CD8-positive, alpha-beta memory T cell (primary cell): ENCODE data around the gene PPME1. TPM values are rescaled to one million over a fixed set of nuclear protein-coding genes. Genes with fewer than 3 reads are reported as not detected.
"Not testable (repeated sequence)": the region's sequence is repeated elsewhere in the genome, so short reads cannot be mapped to it uniquely, and the experiment has no call there.

Experiments used
- CTCF ChIA-PET: fragments of 350-600 bp; sonication (Branson Sonifier 250); formaldehyde crosslinking; loops from one replicate; lab custom pipeline; 2021; ENCODE audit warnings: antibody characterized with exemption; lab: Charles Lee
- POLR2A ChIA-PET: fragments of 350-600 bp; sonication (Branson Sonifier 250); formaldehyde crosslinking; loops from one replicate; lab custom pipeline; 2021; ENCODE audit warnings: antibody characterized with exemption; lab: Charles Lee
- DNase-seq, 5 donors: peaks; one replicate each; pipeline versions ENCODE4 v3.0.0 to v3.0.0-alpha.2; 2020 to 2022; ENCODE audit warnings: mixed read lengths in 1 of 5
- H3K27ac ChIP-seq: one replicate; pipeline ENCODE4 v1.7.0; 2013; ENCODE audit warnings: low read depth, mild to moderate bottlenecking, low read length, moderate library complexity
- H3K27me3 ChIP-seq: 2 replicates; pipeline ENCODE4 v1.7.0; 2013; ENCODE audit warnings: low read length, mild to moderate bottlenecking; ENCODE audit not compliant: insufficient read depth, poor library complexity, severe bottlenecking
- H3K36me3 ChIP-seq: 2 replicates; pipeline ENCODE4 v1.7.0; 2013; ENCODE audit warnings: mild to moderate bottlenecking, low read length, moderate library complexity; ENCODE audit not compliant: insufficient read depth
- H3K4me1 ChIP-seq: 2 replicates; pipeline ENCODE4 v1.7.0; 2013; ENCODE audit warnings: mild to moderate bottlenecking, low read length, moderate library complexity; ENCODE audit not compliant: insufficient read depth
- H3K4me3 ChIP-seq: 2 replicates; pipeline ENCODE4 v1.7.0; 2013; ENCODE audit warnings: mild to moderate bottlenecking, low read length
- H3K9me3 ChIP-seq: 2 replicates; pipeline ENCODE4 v1.7.0; 2013; ENCODE audit warnings: mild to moderate bottlenecking, low read length
- H3K27ac Mint-ChIP-seq, 8 donors: one replicate each; pipeline ENCODE4 v1.8.0; 2020 to 2021; ENCODE audit warnings: mixed read lengths in 8 of 8, mild to moderate bottlenecking in 6 of 8, inconsistent platforms in 3 of 8, moderate library complexity in 3 of 8
- H3K27me3 Mint-ChIP-seq, 2 donors: one replicate each; pipeline ENCODE4 v1.8.0; 2020 to 2021; ENCODE audit warnings: mixed read lengths in 2 of 2, mild to moderate bottlenecking in 1 of 2, moderate library complexity in 1 of 2
- H3K36me3 Mint-ChIP-seq, 3 donors: one replicate each; pipeline ENCODE4 v1.8.0; 2020 to 2021; ENCODE audit warnings: mixed read lengths in 3 of 3, inconsistent platforms in 1 of 3, mild to moderate bottlenecking in 1 of 3
- H3K4me1 Mint-ChIP-seq, 3 donors: one replicate each; pipeline ENCODE4 v1.8.0; 2020 to 2021; ENCODE audit warnings: mixed read lengths in 3 of 3, inconsistent platforms in 1 of 3, mild to moderate bottlenecking in 1 of 3
- H3K4me3 Mint-ChIP-seq, 7 donors: one replicate each; pipeline ENCODE4 v1.8.0; 2020 to 2021; ENCODE audit warnings: mixed read lengths in 7 of 7, mild to moderate bottlenecking in 6 of 7, moderate library complexity in 4 of 7, inconsistent platforms in 2 of 7
- H3K9me3 Mint-ChIP-seq, 5 donors: one replicate each; pipeline ENCODE4 v1.8.0; 2020 to 2022; ENCODE audit warnings: mixed read lengths in 5 of 5, mild to moderate bottlenecking in 3 of 5, moderate library complexity in 2 of 5, inconsistent platforms in 1 of 5
- polyA plus RNA-seq: library from polyadenylated mRNA; unstranded; fragments of 300-500 nt; fragmentation: Illumina TruSeq; gene quantifications from one replicate; pipeline ENCODE4 v1.2.3, GENCODE V29; 2021
- total RNA-seq, 2 experiments: library from RNA; stranded (reverse); gene quantifications; one replicate each; pipeline ENCODE4 v1.2.3, GENCODE V29; 2021

The PPME1 gene
- total and polyA plus RNA-seq, 3 experiments from 2014 or later: 20.9 to 42.0 (median 33.0) TPM

GRCh38 chr11:74135127-74135840 is 35.8 kb upstream of the PPME1 start:
- Mint-ChIP-seq H3K4me1 (no peaks in the 10 kb centered on the region), H3K4me3 (no peak overlapping the region), H3K36me3 (peaks cover 22 to 80% (median 29%) of the 10 kb centered on the region in 3 donors), H3K27me3 (no peaks in the 10 kb centered on the region), H3K9me3 (no peaks in the 10 kb centered on the region), H3K27ac (peak overlapping the region in 1 of 8 donors; percentile 60)
- Histone ChIP-seq H3K27ac (no peak overlapping the region), H3K9me3 (no peaks in the 10 kb centered on the region), H3K36me3 (peaks cover 29% of the 10 kb centered on the region), H3K4me3 (no peak overlapping the region), H3K4me1 (no peaks in the 10 kb centered on the region), H3K27me3 (no peaks in the 10 kb centered on the region)
- ChIA-PET CTCF (interaction anchor here (1.0 to 1.3 kb wide), 2 partner anchors 12 to 157 kb away, joined by 3 read pairs; no protein-coding TSS in a partner anchor), POLR2A (no interaction called here)
- no peak for DNase-seq

DNA sequence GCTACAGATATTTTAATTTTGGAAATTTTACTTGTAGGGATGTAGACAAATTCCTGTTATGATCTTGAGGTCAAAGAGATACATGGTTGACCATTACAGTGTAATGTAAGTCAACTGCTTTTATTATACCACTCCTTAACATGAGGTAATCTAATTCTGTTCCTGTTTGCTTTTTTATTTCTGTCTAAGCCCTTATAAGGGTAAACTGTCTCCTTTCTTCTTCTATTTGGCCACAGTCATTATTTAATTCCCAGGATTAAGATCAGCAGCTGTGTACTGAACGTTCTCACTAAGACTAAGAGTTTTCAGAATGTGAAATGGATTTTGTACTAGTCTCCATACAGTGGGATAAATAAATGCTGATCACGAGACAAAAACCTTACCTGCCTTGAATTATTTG is 33.1 kb upstream of the PPME1 start:
- Histone ChIP-seq H3K27me3 (no peaks in the 10 kb centered on the region), H3K4me1 (no peaks in the 10 kb centered on the region), H3K36me3 (peaks cover 16% of the 10 kb centered on the region), H3K4me3 (no peak overlapping the region), H3K9me3 (no peaks in the 10 kb centered on the region), H3K27ac (no peak overlapping the region)
- Mint-ChIP-seq H3K27ac (no peak overlapping the region), H3K4me1 (peaks cover 0 to 2% (median 0%) of the 10 kb centered on the region in 3 donors), H3K9me3 (no peaks in the 10 kb centered on the region), H3K4me3 (no peak overlapping the region), H3K36me3 (peaks cover 6 to 58% (median 17%) of the 10 kb centered on the region in 3 donors), H3K27me3 (no peaks in the 10 kb centered on the region)
- ChIA-PET CTCF (no interaction called here), POLR2A (no interaction called here)
- DNase-seq: no peak

GRCh38 chr11:74138572-74138971 is 32.5 kb upstream of the PPME1 start:
- no peaks in the 10 kb centered on the region for H3K27me3 ChIP-seq
- ChIA-PET POLR2A (no interaction called here), CTCF (no interaction called here)
- Mint-ChIP-seq H3K27me3 (no peaks in the 10 kb centered on the region), H3K27ac (no peak overlapping the region), H3K36me3 (peaks cover 4 to 52% (median 14%) of the 10 kb centered on the region in 3 donors), H3K4me3 (no peak overlapping the region), H3K9me3 (no peaks in the 10 kb centered on the region), H3K4me1 (peaks cover 0 to 2% (median 0%) of the 10 kb centered on the region in 3 donors)
- no peaks in the 10 kb centered on the region for H3K9me3 ChIP-seq
- no peak for DNase-seq
- H3K4me3 ChIP-seq: no peak overlapping the region
- no peaks in the 10 kb centered on the region for H3K4me1 ChIP-seq
- H3K36me3 ChIP-seq: peaks cover 14% of the 10 kb centered on the region
- no peak overlapping the region for H3K27ac ChIP-seq

- H3K36me3 Mint-ChIP-seq: peaks cover 0 to 47% (median 16%) of the 10 kb centered on the region in 3 donors
- H3K27ac Mint-ChIP-seq: no peak overlapping the region
- no peaks in the 10 kb centered on the region for H3K27me3 Mint-ChIP-seq
- Histone ChIP-seq H3K36me3 (peaks cover 14% of the 10 kb centered on the region), H3K4me1 (no peaks in the 10 kb centered on the region), H3K27me3 (no peaks in the 10 kb centered on the region), H3K9me3 (no peaks in the 10 kb centered on the region), H3K27ac (no peak overlapping the region), H3K4me3 (no peak overlapping the region)
- ChIA-PET POLR2A (no interaction called here), CTCF (no interaction called here)
- peaks cover 0 to 2% (median 0%) of the 10 kb centered on the region in 3 donors for H3K4me1 Mint-ChIP-seq
- DNase-seq: no peak
- H3K9me3 Mint-ChIP-seq: no peaks in the 10 kb centered on the region
- no peak overlapping the region for H3K4me3 Mint-ChIP-seq
Observed at GRCh38 chr11:74139151-74139918, 31.8 kb upstream of the PPME1 start.

DNA sequence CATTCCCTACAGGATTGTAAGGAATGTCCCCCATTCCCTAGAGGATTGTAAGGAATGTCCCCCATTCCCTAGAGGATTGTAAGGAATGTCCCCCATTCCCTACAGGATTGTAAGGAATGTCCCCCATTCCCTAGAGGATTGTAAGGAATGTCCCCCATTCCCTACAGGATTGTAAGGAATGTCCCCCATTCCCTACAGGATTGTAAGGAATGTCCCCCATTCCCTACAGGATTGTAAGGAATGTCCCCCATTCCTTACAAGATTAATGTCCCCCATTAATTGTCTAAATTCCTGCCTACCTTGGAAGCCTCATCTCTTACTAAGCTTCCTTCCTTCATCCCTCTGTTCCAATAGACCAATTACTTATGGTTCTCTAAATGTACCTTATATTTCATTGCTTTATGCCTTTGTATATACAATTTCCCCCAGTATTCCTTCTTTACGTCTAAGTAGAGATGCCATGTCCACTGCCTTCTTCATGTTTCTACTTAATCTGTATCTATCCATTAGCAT is 31.1 kb upstream of the PPME1 start:
- H3K4me1 Mint-ChIP-seq, H3K9me3 ChIP-seq, CTCF ChIA-PET, H3K4me3 Mint-ChIP-seq, H3K4me3 ChIP-seq, H3K27ac ChIP-seq, H3K27me3 Mint-ChIP-seq, POLR2A ChIA-PET, H3K27me3 ChIP-seq, H3K27ac Mint-ChIP-seq, H3K4me1 ChIP-seq, H3K9me3 Mint-ChIP-seq, DNase-seq: not testable (repeated sequence)
- H3K36me3 ChIP-seq: peaks cover 14% of the 10 kb centered on the region
- H3K36me3 Mint-ChIP-seq: peaks cover 0 to 46% (median 16%) of the 10 kb centered on the region in 3 donors

DNA sequence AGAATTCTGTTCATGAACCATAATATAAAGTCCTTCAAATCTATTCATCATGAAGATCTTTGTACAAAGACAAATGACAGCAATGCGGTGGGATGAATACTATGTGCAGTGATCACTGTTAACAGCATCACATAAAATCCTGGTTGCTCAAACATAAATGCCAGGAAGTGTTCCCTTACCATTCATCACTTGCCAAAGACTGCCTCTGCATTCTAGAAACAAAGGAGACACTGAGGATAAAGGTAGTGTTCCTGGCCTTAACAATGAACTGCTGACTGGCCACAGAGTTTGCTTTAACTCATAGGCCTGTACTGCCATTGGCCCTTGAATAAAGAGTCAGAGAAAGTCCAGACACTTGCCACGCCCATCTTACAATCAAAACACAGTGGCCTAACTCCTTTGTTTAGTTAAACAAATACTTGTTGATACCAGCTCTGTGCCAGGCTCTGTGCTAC is 29.8 kb upstream of the PPME1 start:
- Mint-ChIP-seq H3K4me1 (peaks cover 0 to 2% (median 0%) of the 10 kb centered on the region in 3 donors), H3K4me3 (no peak overlapping the region), H3K36me3 (peaks cover 9 to 45% (median 16%) of the 10 kb centered on the region in 3 donors), H3K27ac (no peak overlapping the region), H3K9me3 (peaks cover 0 to 4% (median 0%) of the 10 kb centered on the region in 5 donors), H3K27me3 (no peaks in the 10 kb centered on the region)
- Histone ChIP-seq H3K9me3 (no peaks in the 10 kb centered on the region), H3K27me3 (no peaks in the 10 kb centered on the region), H3K27ac (no peak overlapping the region), H3K4me3 (no peak overlapping the region), H3K36me3 (peaks cover 14% of the 10 kb centered on the region), H3K4me1 (no peaks in the 10 kb centered on the region)
- DNase-seq: no peak
- CTCF ChIA-PET: no interaction called here
- POLR2A ChIA-PET: no interaction called here

GRCh38 chr11:74141908-74142307 is 29.2 kb upstream of the PPME1 start:
- Histone ChIP-seq H3K4me3 (no peak overlapping the region), H3K9me3 (no peaks in the 10 kb centered on the region), H3K4me1 (no peaks in the 10 kb centered on the region), H3K27ac (no peak overlapping the region), H3K36me3 (peaks cover 14% of the 10 kb centered on the region), H3K27me3 (no peaks in the 10 kb centered on the region)
- POLR2A ChIA-PET: no interaction called here
- Mint-ChIP-seq H3K4me3 (no peak overlapping the region), H3K27me3 (no peaks in the 10 kb centered on the region), H3K9me3 (peaks cover 0 to 4% (median 0%) of the 10 kb centered on the region in 5 donors), H3K27ac (peak overlapping the region in 1 of 8 donors; percentile 29), H3K4me1 (peaks cover 0 to 2% (median 0%) of the 10 kb centered on the region in 3 donors), H3K36me3 (peaks cover 9 to 40% (median 15%) of the 10 kb centered on the region in 3 donors)
- CTCF ChIA-PET: no interaction called here
- DNase-seq: no peak

- no peaks in the 10 kb centered on the region for H3K4me1 ChIP-seq
- CTCF ChIA-PET: no interaction called here
- Mint-ChIP-seq H3K4me3 (no peak overlapping the region), H3K9me3 (peaks cover 0 to 4% (median 0%) of the 10 kb centered on the region in 5 donors), H3K27me3 (no peaks in the 10 kb centered on the region), H3K4me1 (peaks cover 0 to 2% (median 0%) of the 10 kb centered on the region in 3 donors), H3K36me3 (peaks cover 9 to 45% (median 19%) of the 10 kb centered on the region in 3 donors), H3K27ac (no peak overlapping the region)
- POLR2A ChIA-PET: interaction anchor here (0.5 kb wide), 1 partner anchor 86 kb away, joined by 3 read pairs; no protein-coding TSS in a partner anchor
- no peak overlapping the region for H3K4me3 ChIP-seq
- no peak overlapping the region for H3K27ac ChIP-seq
- DNase-seq: no peak
- H3K9me3 ChIP-seq: no peaks in the 10 kb centered on the region
- H3K36me3 ChIP-seq: peaks cover 14% of the 10 kb centered on the region
- H3K27me3 ChIP-seq: no peaks in the 10 kb centered on the region
Observed at GRCh38 chr11:74142624-74143023, 28.5 kb upstream of the PPME1 start.
